ENCODE results near the gene TCERG1. TPM values are rescaled to one million over a fixed set of nuclear protein-coding genes. Genes with fewer than 3 reads are reported as not detected.

TCERG1 gene
- total and polyA plus RNA-seq, 9 of the 15 experiments (the other 6 are each of a cell fraction or from before 2014, with no cell fraction given), result 50.3 to 148 (median 119) TPM

DNA sequence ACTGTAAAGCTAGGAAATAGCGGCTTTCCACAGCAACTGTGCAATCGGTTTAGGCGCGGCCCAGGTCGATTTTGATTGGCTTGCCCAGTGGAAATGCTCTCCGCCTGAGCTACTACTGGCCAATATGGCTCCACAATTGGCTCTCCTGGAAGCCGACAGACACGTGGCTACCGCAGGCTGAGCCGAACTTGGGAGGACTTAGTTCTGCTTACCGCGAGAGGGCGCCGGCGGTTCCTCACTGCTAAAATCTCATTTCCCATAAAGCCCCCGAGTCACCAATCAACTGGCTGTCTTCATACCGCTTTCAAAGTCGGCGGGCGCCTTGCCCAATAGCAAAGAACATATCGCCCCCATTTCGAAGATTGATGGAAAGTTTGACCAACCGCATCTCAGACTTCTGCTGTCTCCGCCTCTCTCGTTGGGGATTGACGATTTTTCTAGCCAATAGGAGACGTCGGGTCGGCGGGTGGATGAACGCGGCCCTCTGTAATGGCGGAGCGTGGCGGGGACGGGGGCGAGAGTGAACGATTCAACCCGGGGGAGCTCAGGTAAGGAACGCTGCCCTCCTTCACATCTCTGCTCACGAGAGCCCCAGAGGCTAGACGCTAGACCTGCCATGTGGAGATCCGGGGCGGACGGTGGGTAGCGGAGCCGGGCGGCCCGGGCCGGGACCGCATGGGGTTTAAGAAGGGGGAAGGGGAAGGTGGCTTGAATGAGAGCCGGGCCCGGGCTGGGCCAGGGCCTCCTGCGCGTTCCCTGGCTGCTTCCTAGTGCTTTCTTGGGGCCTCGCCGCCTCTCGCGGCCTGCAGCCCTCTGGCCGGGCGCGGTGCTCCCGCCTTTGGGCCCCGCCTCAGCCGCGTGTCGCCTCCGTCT, at the start of gene TCERG1 (continued):
- TF ChIP-seq, protein P1, sequence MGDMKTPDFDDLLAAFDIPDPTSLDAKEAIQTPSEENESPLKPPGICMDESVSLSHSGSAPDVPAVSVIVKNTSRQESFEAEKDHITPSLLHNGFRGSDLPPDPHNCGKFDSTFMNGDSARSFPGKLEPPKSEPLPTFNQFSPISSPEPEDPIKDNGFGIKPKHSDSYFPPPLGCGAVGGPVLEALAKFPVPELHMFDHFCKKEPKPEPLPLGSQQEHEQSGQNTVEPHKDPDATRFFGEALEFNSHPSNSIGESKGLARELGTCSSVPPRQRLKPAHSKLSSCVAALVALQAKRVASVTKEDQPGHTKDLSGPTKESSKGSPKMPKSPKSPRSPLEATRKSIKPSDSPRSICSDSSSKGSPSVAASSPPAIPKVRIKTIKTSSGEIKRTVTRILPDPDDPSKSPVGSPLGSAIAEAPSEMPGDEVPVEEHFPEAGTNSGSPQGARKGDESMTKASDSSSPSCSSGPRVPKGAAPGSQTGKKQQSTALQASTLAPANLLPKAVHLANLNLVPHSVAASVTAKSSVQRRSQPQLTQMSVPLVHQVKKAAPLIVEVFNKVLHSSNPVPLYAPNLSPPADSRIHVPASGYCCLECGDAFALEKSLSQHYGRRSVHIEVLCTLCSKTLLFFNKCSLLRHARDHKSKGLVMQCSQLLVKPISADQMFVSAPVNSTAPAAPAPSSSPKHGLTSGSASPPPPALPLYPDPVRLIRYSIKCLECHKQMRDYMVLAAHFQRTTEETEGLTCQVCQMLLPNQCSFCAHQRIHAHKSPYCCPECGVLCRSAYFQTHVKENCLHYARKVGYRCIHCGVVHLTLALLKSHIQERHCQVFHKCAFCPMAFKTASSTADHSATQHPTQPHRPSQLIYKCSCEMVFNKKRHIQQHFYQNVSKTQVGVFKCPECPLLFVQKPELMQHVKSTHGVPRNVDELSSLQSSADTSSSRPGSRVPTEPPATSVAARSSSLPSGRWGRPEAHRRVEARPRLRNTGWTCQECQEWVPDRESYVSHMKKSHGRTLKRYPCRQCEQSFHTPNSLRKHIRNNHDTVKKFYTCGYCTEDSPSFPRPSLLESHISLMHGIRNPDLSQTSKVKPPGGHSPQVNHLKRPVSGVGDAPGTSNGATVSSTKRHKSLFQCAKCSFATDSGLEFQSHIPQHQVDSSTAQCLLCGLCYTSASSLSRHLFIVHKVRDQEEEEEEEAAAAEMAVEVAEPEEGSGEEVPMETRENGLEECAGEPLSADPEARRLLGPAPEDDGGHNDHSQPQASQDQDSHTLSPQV (IDR thresholded peaks at IDR 0.05), result peak; percentile 100
- TF ChIP-seq ZNF584 (CRISPR knock-in tag; IDR thresholded peaks at IDR 0.05; ENCODE audit: low read depth) (peak; percentile 88), TEAD1 (CRISPR knock-in tag; IDR thresholded peaks at IDR 0.05) (peak; percentile 95 to 96), MCM2 (IDR thresholded peaks at IDR 0.05; ENCODE audit: low read depth) (no peak), PHTF2 (CRISPR knock-in tag; IDR thresholded peaks at IDR 0.05) (no peak), FUS (optimal IDR thresholded peaks at IDR 0.05; ENCODE audit: low read depth, low read length) (peak; percentile 37), ZNF347 (CRISPR knock-in tag; IDR thresholded peaks at IDR 0.05; ENCODE audit: low read depth) (no peak), NELFE (IDR thresholded peaks at IDR 0.05; ENCODE audit: insufficient read depth, insufficient read length) (no peak), GABPB2 (CRISPR knock-in tag; conservative IDR thresholded peaks at IDR 0.05) (no peak), ZNF197 (CRISPR knock-in tag; IDR thresholded peaks at IDR 0.05; ENCODE audit: low read depth) (peak; percentile 96; the same call in 1 of the 2 replicates), RBFOX2 (IDR thresholded peaks at IDR 0.05; ENCODE audit: low read depth, low read length) (peak; percentile 96), ZBED1 (IDR thresholded peaks at IDR 0.05) (no peak), PCBP1 (IDR thresholded peaks at IDR 0.05; ENCODE audit: low read depth, low read length, poor library complexity, severe bottlenecking) (peak; percentile 29), MED1 (CRISPR knock-in tag; IDR thresholded peaks at IDR 0.05; ENCODE audit: borderline replicate concordance) (no peak), RB1 (IDR thresholded peaks at IDR 0.05; ENCODE audit: low read depth) (peak; percentile 55)
- TF ChIP-seq, protein P2, sequence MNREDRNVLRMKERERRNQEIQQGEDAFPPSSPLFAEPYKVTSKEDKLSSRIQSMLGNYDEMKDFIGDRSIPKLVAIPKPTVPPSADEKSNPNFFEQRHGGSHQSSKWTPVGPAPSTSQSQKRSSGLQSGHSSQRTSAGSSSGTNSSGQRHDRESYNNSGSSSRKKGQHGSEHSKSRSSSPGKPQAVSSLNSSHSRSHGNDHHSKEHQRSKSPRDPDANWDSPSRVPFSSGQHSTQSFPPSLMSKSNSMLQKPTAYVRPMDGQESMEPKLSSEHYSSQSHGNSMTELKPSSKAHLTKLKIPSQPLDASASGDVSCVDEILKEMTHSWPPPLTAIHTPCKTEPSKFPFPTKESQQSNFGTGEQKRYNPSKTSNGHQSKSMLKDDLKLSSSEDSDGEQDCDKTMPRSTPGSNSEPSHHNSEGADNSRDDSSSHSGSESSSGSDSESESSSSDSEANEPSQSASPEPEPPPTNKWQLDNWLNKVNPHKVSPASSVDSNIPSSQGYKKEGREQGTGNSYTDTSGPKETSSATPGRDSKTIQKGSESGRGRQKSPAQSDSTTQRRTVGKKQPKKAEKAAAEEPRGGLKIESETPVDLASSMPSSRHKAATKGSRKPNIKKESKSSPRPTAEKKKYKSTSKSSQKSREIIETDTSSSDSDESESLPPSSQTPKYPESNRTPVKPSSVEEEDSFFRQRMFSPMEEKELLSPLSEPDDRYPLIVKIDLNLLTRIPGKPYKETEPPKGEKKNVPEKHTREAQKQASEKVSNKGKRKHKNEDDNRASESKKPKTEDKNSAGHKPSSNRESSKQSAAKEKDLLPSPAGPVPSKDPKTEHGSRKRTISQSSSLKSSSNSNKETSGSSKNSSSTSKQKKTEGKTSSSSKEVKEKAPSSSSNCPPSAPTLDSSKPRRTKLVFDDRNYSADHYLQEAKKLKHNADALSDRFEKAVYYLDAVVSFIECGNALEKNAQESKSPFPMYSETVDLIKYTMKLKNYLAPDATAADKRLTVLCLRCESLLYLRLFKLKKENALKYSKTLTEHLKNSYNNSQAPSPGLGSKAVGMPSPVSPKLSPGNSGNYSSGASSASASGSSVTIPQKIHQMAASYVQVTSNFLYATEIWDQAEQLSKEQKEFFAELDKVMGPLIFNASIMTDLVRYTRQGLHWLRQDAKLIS (CRISPR knock-in tag; IDR thresholded peaks at IDR 0.05), result no peak
- TF ChIP-seq, protein P3, sequence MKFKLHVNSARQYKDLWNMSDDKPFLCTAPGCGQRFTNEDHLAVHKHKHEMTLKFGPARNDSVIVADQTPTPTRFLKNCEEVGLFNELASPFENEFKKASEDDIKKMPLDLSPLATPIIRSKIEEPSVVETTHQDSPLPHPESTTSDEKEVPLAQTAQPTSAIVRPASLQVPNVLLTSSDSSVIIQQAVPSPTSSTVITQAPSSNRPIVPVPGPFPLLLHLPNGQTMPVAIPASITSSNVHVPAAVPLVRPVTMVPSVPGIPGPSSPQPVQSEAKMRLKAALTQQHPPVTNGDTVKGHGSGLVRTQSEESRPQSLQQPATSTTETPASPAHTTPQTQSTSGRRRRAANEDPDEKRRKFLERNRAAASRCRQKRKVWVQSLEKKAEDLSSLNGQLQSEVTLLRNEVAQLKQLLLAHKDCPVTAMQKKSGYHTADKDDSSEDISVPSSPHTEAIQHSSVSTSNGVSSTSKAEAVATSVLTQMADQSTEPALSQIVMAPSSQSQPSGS (CRISPR knock-in tag; IDR thresholded peaks at IDR 0.05), result no peak
